Mesendoderm (in vitro differentiated cells): Measurements from ENCODE around the gene MAPKAPK3.
A peak's percentile ranks its signal among the peaks of the same experiment; 100 is the strongest.

ENCODE experiments used
- DNase-seq: peaks from one replicate; pipeline ENCODE4 v3.0.0; 2013
- H2AK5ac ChIP-seq: 2 replicates; pipeline ENCODE4 v1.6.1; 2013; ENCODE audit warnings: low read length, inconsistent platforms
- H2BK120ac ChIP-seq: 2 replicates; pipeline ENCODE4 v1.6.1; 2013; ENCODE audit warnings: low read depth, mild to moderate bottlenecking, low read length, moderate library complexity, mixed read lengths
- H2BK15ac ChIP-seq: replicated peaks from 2 replicates; pipeline ENCODE4 v1.6.1; 2013; ENCODE audit warnings: low read depth, mild to moderate bottlenecking, moderate library complexity
- H2BK5ac ChIP-seq: 2 replicates; pipeline ENCODE4 v1.6.1; 2013; ENCODE audit warnings: low read length, inconsistent platforms
- H3K18ac ChIP-seq: 2 replicates; pipeline ENCODE4 v1.6.1; 2013; ENCODE audit warnings: mild to moderate bottlenecking, low read length, mixed read lengths
- H3K23ac ChIP-seq: one replicate; pipeline ENCODE4 v1.6.1; 2013; ENCODE audit warnings: low read length
- H3K27ac ChIP-seq: 2 replicates; pipeline ENCODE4 v1.5.1; 2013; ENCODE audit warnings: low read depth, mild to moderate bottlenecking, inconsistent platforms, low read length, moderate library complexity
- H3K27me3 ChIP-seq: 2 replicates; pipeline ENCODE4 v1.6.1; 2013; ENCODE audit warnings: low read length, control low read depth, mild to moderate bottlenecking, inconsistent platforms; ENCODE audit not compliant: insufficient read depth, poor library complexity
- H3K36me3 ChIP-seq: 2 replicates; pipeline ENCODE4 v1.6.1; 2013; ENCODE audit warnings: low read length, inconsistent platforms; ENCODE audit not compliant: control insufficient read depth, insufficient read depth
- H3K4ac ChIP-seq: one replicate; pipeline ENCODE4 v1.6.1; 2013; ENCODE audit warnings: low read depth, mild to moderate bottlenecking, low read length, moderate library complexity
- H3K4me1 ChIP-seq: 2 replicates; pipeline ENCODE4 v1.6.1; 2013; ENCODE audit warnings: low read depth, low read length, inconsistent platforms; ENCODE audit not compliant: control insufficient read depth
- H3K4me2 ChIP-seq: 2 replicates; pipeline ENCODE4 v1.6.1; 2013; ENCODE audit warnings: low read length
- H3K4me3 ChIP-seq: 2 replicates; pipeline ENCODE4 v1.5.1; 2013; ENCODE audit warnings: mild to moderate bottlenecking, low read length
- H3K56ac ChIP-seq: one replicate; pipeline ENCODE4 v1.6.1; 2013; ENCODE audit warnings: low read length
- H3K79me1 ChIP-seq: 2 replicates; pipeline ENCODE4 v1.6.1; 2013; ENCODE audit warnings: low read length, inconsistent platforms
- H3K79me2 ChIP-seq: 2 replicates; pipeline ENCODE4 v1.6.1; 2013; ENCODE audit warnings: mild to moderate bottlenecking, low read length; ENCODE audit not compliant: control insufficient read depth, insufficient read depth
- H3K9ac ChIP-seq: 2 replicates; pipeline ENCODE4 v1.6.1; 2013; ENCODE audit warnings: low read length, inconsistent platforms
- H4K5ac ChIP-seq: one replicate; pipeline ENCODE4 v1.6.1; 2013; ENCODE audit warnings: low read length
- H4K8ac ChIP-seq: one replicate; pipeline ENCODE4 v1.6.1; 2013; ENCODE audit warnings: low read depth, mild to moderate bottlenecking, control low read depth, low read length, moderate library complexity
- WGBS: extraction: QIAGEN DNeasy Blood & Tissue Kit; methylation state at CpG from one replicate; pipeline ENCODE4 v1.1.7; 2013; ENCODE audit warnings: low lambda C conversion rate, missing lambda C conversion rate; ENCODE audit not compliant: insufficient coverage; ENCODE audit errors: extremely low coverage; 5-methylcytosine and 5-hydroxymethylcytosine counted together

Gene MAPKAPK3

DNA sequence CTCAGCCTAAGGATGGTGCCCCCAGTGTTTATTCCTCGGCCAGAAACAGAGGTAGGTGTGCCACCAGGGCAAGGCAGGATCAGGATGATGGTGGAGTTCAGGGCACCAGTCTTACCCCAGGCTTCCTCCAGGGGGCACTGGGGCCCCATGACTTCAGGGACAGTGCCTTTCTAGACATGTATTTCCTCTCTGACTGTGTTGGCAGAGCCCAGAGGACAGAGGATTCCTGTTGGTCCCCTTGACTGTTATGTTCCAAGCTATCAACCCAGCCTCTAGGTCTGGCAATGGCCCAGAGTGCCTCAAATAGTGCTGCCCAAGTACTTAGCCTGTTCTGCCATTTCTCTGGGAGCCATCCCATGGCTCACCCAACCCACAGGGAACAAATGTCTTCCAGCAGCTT, 44.8 kb upstream of the MAPKAPK3 start:
- no peak overlapping the region for H3K56ac ChIP-seq
- H3K4me1 ChIP-seq: peaks cover 2% of the 10 kb centered on the region
- H3K27me3 ChIP-seq: no peaks in the 10 kb centered on the region
- no peaks in the 10 kb centered on the region for H3K79me2 ChIP-seq
- H2BK120ac ChIP-seq: no peak overlapping the region
- no peak overlapping the region for H3K27ac ChIP-seq
- H3K4me3 ChIP-seq: no peak overlapping the region
- H3K9ac ChIP-seq: no peak overlapping the region
- no peaks in the 10 kb centered on the region for H3K36me3 ChIP-seq
- H4K5ac ChIP-seq: no peak overlapping the region
- H4K8ac ChIP-seq: no peak overlapping the region
- no peak overlapping the region for H3K4me2 ChIP-seq
- WGBS: no CpG with 5 or more reads among the region's 1 CpG
- no peak overlapping the region for H2AK5ac ChIP-seq
- H3K18ac ChIP-seq: no peak overlapping the region
- no peak overlapping the region for H2BK15ac ChIP-seq
- H3K79me1 ChIP-seq: no peaks in the 10 kb centered on the region
- no peak overlapping the region for H3K23ac ChIP-seq
- H2BK5ac ChIP-seq: no peak overlapping the region
- no peak overlapping the region for H3K4ac ChIP-seq
- DNase-seq: peak; percentile 72

DNA sequence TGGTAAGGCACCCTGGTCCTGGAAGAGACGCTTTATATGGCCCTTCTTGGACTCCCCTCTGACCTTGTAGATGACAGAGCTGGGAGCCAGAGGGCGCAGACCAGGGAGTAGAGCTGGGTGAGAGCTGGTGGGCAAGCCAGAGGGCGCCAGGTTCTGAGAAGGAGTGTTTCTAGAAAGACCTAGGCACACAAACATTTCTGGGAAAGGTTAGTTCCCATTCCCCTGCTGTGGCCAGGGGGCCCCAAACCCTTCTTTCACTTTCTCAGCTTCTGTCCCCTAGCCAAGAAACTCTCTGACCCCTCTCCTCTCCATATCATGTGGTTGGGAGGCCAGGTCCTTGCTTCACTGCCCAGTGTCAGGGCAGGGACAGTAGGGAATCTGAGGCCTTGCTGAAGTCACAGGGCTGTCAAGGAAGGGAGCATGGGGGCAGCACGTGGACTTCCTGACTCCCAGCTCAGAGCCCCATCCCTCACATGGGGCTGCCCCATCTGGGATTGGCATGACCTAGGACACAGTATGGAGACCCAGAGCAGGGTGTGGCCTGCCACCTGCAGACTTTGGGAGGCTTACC, 44.1 kb upstream of the MAPKAPK3 start:
- H3K18ac ChIP-seq: no peak overlapping the region
- no peak overlapping the region for H3K9ac ChIP-seq
- no peaks in the 10 kb centered on the region for H3K79me1 ChIP-seq
- WGBS: no CpG with 5 or more reads among the region's 4 CpGs
- no peak overlapping the region for H2AK5ac ChIP-seq
- no peak overlapping the region for H2BK15ac ChIP-seq
- H2BK5ac ChIP-seq: no peak overlapping the region
- no peak overlapping the region for H3K4ac ChIP-seq
- no peaks in the 10 kb centered on the region for H3K79me2 ChIP-seq
- H3K36me3 ChIP-seq: no peaks in the 10 kb centered on the region
- H3K27ac ChIP-seq: no peak overlapping the region
- H3K27me3 ChIP-seq: no peaks in the 10 kb centered on the region
- no peak overlapping the region for H3K4me2 ChIP-seq
- no peak overlapping the region for H3K56ac ChIP-seq
- H4K8ac ChIP-seq: no peak overlapping the region
- H3K23ac ChIP-seq: no peak overlapping the region
- H3K4me1 ChIP-seq: peaks cover 1% of the 10 kb centered on the region
- H2BK120ac ChIP-seq: no peak overlapping the region
- H3K4me3 ChIP-seq: no peak overlapping the region
- DNase-seq: no peak
- H4K5ac ChIP-seq: no peak overlapping the region

DNA sequence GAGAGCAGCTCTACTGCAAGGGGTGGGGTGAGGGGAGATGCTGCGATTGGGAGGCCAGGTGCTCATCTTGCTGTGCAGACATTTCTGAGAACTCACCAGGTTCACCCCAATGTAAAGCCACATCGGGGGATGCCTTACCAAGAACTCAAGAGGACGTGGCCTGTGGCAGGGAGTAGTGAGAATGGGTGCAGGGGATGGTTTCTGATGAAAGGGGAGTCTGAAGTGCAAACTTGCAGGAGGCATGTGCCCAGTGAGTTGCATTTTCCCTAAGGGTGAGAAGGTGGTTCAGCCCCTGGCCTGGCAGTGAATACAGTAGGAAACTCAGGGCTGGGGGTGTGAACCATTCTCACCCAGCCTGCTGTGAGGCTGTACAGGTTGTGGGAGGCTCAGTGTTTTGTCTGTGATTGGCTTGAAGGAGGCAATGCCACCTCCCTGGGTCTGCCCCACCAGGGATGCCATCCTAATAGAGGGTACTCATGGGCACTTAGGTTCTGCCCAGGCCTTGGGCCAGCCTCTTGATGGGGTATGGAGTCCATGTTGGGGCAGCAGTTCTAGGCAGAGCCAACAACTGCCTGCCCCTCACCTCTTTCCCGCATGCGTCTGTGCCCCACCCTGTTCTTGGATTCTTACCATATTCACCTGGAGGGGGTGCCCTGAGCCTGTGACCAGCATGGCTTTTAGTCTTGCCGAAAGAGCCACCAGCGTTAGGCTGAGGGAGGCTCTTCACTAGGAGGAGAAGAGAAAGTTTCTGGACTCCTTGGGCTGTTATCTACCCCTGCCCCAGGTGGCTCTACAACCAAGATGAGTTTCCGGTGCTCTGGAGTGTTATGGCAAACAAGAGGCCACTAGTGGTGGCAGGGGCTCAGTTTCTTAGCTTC, 43.1 kb upstream of the MAPKAPK3 start:
- H3K23ac ChIP-seq: no peak overlapping the region
- no peaks in the 10 kb centered on the region for H3K79me2 ChIP-seq
- H2BK5ac ChIP-seq: no peak overlapping the region
- no CpG with 5 or more reads among the region's 8 CpGs for WGBS
- DNase-seq: no peak
- H3K27me3 ChIP-seq: no peaks in the 10 kb centered on the region
- no peak overlapping the region for H2BK120ac ChIP-seq
- H3K56ac ChIP-seq: no peak overlapping the region
- no peaks in the 10 kb centered on the region for H3K4me1 ChIP-seq
- H4K8ac ChIP-seq: no peak overlapping the region
- H3K9ac ChIP-seq: no peak overlapping the region
- H3K4ac ChIP-seq: no peak overlapping the region
- H3K4me2 ChIP-seq: no peak overlapping the region
- H3K27ac ChIP-seq: no peak overlapping the region
- H3K79me1 ChIP-seq: no peaks in the 10 kb centered on the region
- no peak overlapping the region for H3K4me3 ChIP-seq
- no peak overlapping the region for H2AK5ac ChIP-seq
- H3K36me3 ChIP-seq: no peaks in the 10 kb centered on the region
- no peak overlapping the region for H4K5ac ChIP-seq
- no peak overlapping the region for H2BK15ac ChIP-seq
- no peak overlapping the region for H3K18ac ChIP-seq

DNA sequence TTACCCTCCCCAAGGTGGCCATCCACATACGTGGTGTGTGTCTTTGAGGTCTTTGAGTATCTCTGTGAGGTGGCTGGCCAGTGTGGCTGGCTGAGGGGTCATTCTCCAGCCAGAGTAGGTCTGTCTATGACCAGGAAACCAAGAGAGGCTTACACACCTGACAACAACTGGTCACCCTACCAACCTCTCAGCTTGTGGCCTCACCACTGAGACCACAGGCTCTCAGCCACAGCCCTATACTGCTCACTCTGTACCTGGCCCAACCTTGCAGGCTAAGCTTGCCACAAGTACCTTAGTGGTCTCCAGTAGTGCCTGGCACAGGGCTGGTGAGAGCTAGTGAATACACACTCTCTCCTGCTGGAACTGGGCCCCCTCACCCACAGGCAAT, 42.5 kb upstream of the MAPKAPK3 start:
- no peak overlapping the region for H3K23ac ChIP-seq
- no peak overlapping the region for H2BK15ac ChIP-seq
- H3K4me1 ChIP-seq: no peaks in the 10 kb centered on the region
- no peak overlapping the region for H2BK120ac ChIP-seq
- no peak overlapping the region for H3K4me3 ChIP-seq
- H2AK5ac ChIP-seq: no peak overlapping the region
- H3K56ac ChIP-seq: no peak overlapping the region
- H2BK5ac ChIP-seq: no peak overlapping the region
- H4K5ac ChIP-seq: no peak overlapping the region
- no peaks in the 10 kb centered on the region for H3K79me1 ChIP-seq
- no peak overlapping the region for H3K18ac ChIP-seq
- H3K27ac ChIP-seq: no peak overlapping the region
- H3K27me3 ChIP-seq: no peaks in the 10 kb centered on the region
- no peak overlapping the region for H4K8ac ChIP-seq
- no peak overlapping the region for H3K9ac ChIP-seq
- WGBS: no CpG with 5 or more reads among the region's 1 CpG
- DNase-seq: no peak
- H3K4ac ChIP-seq: no peak overlapping the region
- H3K36me3 ChIP-seq: no peaks in the 10 kb centered on the region
- no peaks in the 10 kb centered on the region for H3K79me2 ChIP-seq
- no peak overlapping the region for H3K4me2 ChIP-seq

DNA sequence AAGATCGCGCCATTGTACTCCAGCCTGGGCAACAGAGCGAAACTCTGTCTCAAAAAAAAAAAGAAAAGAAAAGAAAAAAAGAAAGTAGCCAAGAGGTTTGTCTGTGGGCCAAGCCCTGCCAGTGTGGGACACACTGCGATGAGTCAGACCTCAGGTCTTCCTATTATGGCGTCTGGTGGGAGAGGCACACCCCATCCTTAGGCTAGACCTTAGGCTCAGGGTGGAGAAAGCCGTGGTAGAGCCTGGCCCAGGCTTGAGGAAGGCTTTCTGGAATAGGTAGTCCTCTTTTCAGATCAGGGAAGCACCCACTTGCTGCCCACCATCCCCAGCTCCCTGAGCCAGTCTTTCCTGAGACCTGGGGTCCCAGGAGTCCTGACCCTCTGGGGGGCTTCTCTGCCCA, 41.6 kb upstream of the MAPKAPK3 start:
- Histone ChIP-seq H2AK5ac (no peak overlapping the region), H2BK15ac (no peak overlapping the region), H2BK120ac (no peak overlapping the region), H3K27ac (no peak overlapping the region), H3K56ac (no peak overlapping the region), H3K4me3 (no peak overlapping the region), H3K79me2 (no peaks in the 10 kb centered on the region), H3K18ac (no peak overlapping the region), H3K4me2 (no peak overlapping the region), H3K23ac (no peak overlapping the region), H3K27me3 (no peaks in the 10 kb centered on the region), H3K4me1 (no peaks in the 10 kb centered on the region), H3K79me1 (no peaks in the 10 kb centered on the region), H3K9ac (no peak overlapping the region), H4K8ac (no peak overlapping the region), H3K4ac (no peak overlapping the region), H4K5ac (no peak overlapping the region), H3K36me3 (no peaks in the 10 kb centered on the region), H2BK5ac (no peak overlapping the region)
- no CpG with 5 or more reads among the region's 6 CpGs for WGBS
- DNase-seq: no peak
